ENCODE data around the gene RASA4B. TPM values are rescaled to one million over a fixed set of nuclear protein-coding genes. Genes with fewer than 3 reads are reported as not detected.
"Not testable (repeated sequence)": the region's sequence is repeated elsewhere in the genome, so short reads cannot be mapped to it uniquely, and the experiment has no call there.

Gene RASA4B
- total RNA-seq, 1 experiment from 2014 or later: 6.0 TPM

GRCh38 chr7:102478314-102479208, 39.0 kb downstream of the RASA4B start, which contains the start of gene POLR2J:
Gene POLR2J (minus strand): TSS chr7:102478922. CDS start chr7:102478860, 62 bp downstream.
- POLR2A ChIA-PET; H3K9me2 ChIP-seq (ENCODE audit: insufficient read depth); H3K27me3 ChIP-seq (ENCODE audit: insufficient read depth, low read length); intact Hi-C loops (cut with micrococcal nuclease); H4K20me1 ChIP-seq (ENCODE audit: insufficient read depth); H3K27ac ChIP-seq (ENCODE audit: low read depth, low read length); H2AFZ ChIP-seq (ENCODE audit: low read depth, low read length, poor library complexity, severe bottlenecking); CTCF ChIA-PET; H3K79me2 ChIP-seq (ENCODE audit: insufficient read depth, low read length); H3K9me3 ChIP-seq (ENCODE audit: control insufficient read depth in 1 of 2, insufficient read depth in 1 of 2, low read depth in 1 of 2, low read length in 2 of 2); H3K4me1 ChIP-seq (ENCODE audit: control insufficient read depth in 1 of 2, insufficient read depth in 2 of 2, low read length in 2 of 2); RAD21 ChIA-PET (ENCODE audit: low non-redundant PET in 1 of 2, low total read pairs in 2 of 2, uncharacterized antibody in 2 of 2, unreplicated experiment in 2 of 2); H3K36me3 ChIP-seq (ENCODE audit: control insufficient read depth in 1 of 2, insufficient read depth in 2 of 2, low read length in 2 of 2): not testable (repeated sequence)
- TF ChIP-seq CTCF (IDR thresholded peaks at IDR 0.05 in 2 of 3, conservative IDR thresholded peaks at IDR 0.05 in 1 of 3; ENCODE audit: borderline replicate concordance in 1 of 3, insufficient read depth in 1 of 3, low read depth in 2 of 3, low read length in 2 of 3): peak in 2 of 3 experiments; percentile 36 to 44; a peak in 4 of 6 replicates
- TF ChIP-seq YY1 (IDR thresholded peaks at IDR 0.05; ENCODE audit: extremely low read depth, insufficient replicate concordance, low read depth, low read length): peak; percentile 42
- TF ChIP-seq POLR2AphosphoS5 (IDR thresholded peaks at IDR 0.05; ENCODE audit: low read depth, low read length): peak; percentile 57
- peak within 1 kb of the TSS; percentile 51; the same call in 1 of the 2 replicates for H3K9ac ChIP-seq (ENCODE audit: low read length)
- peak; percentile 67 for DNase-seq (ENCODE audit: low read depth, low spot score)
- peak; percentile 89 for ATAC-seq
- BruUV-seq (replicated peaks): TSS peak; percentile 79
- H3K4me2 ChIP-seq (ENCODE audit: low read length): 0 out of 2 replicates have a peak within 1 kb of the TSS, but pooled peaks have one; percentile 27
- H3K4me3 ChIP-seq (replicated peaks in 1 of 2; ENCODE audit: low read depth in 1 of 2, low read length in 2 of 2): peak within 1 kb of the TSS; percentile 43 to 51; a peak in 3 of 4 replicates

DNA sequence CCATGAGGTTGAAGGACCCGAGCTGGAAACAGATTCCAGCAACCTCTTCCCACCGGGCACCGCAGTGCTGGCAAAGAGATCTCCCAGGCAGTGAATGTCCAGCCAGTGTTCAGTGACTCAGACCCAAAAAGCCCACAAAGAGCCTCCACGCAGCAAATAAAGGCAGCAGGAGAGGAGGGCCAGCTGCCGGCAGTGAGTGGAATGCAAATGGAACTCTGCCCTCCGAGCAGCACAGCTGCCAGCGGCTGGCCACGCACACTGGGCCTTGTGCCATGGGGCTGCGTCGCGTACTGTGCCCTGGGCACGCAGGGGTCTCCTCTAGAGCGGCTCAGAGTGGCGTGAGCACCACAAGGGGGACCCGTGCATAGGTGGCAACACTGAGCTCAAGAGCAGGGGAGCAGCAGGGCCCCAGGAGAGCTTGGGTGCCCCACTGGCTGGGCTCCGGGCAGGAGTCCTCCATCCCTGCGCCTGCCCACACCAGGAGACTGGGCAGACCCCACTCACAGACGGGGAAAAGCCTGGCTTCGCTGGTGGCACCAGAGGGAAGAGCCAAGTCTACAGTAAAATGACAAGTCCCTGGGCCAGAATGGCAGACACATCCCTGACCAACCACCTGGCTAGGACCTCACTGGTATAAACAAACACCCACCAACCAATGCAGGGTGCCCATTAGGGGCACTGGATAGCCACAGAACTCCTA, 42.7 kb downstream of the RASA4B start:
- H3K9me2 ChIP-seq (ENCODE audit: insufficient read depth); H3K4me2 ChIP-seq (ENCODE audit: low read length); intact Hi-C loops (cut with micrococcal nuclease); ATAC-seq; POLR2A ChIA-PET; H4K20me1 ChIP-seq (ENCODE audit: insufficient read depth); H3K9ac ChIP-seq (ENCODE audit: low read length); RAD21 ChIA-PET (ENCODE audit: low non-redundant PET in 1 of 2, low total read pairs in 2 of 2, uncharacterized antibody in 2 of 2, unreplicated experiment in 2 of 2); CTCF ChIA-PET; H3K9me3 ChIP-seq (ENCODE audit: control insufficient read depth in 1 of 2, insufficient read depth in 1 of 2, low read depth in 1 of 2, low read length in 2 of 2); H3K27ac ChIP-seq (ENCODE audit: low read depth, low read length); H3K27me3 ChIP-seq (ENCODE audit: insufficient read depth, low read length); H3K36me3 ChIP-seq (ENCODE audit: control insufficient read depth in 1 of 2, insufficient read depth in 2 of 2, low read length in 2 of 2); BruUV-seq (replicated peaks); H2AFZ ChIP-seq (ENCODE audit: low read depth, low read length, poor library complexity, severe bottlenecking); H3K4me1 ChIP-seq (ENCODE audit: control insufficient read depth in 1 of 2, insufficient read depth in 2 of 2, low read length in 2 of 2); H3K4me3 ChIP-seq (replicated peaks in 1 of 2; ENCODE audit: low read depth in 1 of 2, low read length in 2 of 2); DNase-seq (ENCODE audit: low read depth, low spot score); H3K79me2 ChIP-seq (ENCODE audit: insufficient read depth, low read length): not testable (repeated sequence)

- H3K79me2 ChIP-seq (ENCODE audit: insufficient read depth, low read length); H3K4me3 ChIP-seq (replicated peaks in 1 of 2; ENCODE audit: low read depth in 1 of 2, low read length in 2 of 2); H3K4me1 ChIP-seq (ENCODE audit: control insufficient read depth in 1 of 2, insufficient read depth in 2 of 2, low read length in 2 of 2); H3K9me3 ChIP-seq (ENCODE audit: control insufficient read depth in 1 of 2, insufficient read depth in 1 of 2, low read depth in 1 of 2, low read length in 2 of 2); intact Hi-C loops (cut with micrococcal nuclease); DNase-seq (ENCODE audit: low read depth, low spot score); H3K9ac ChIP-seq (ENCODE audit: low read length); BruUV-seq (replicated peaks); H2AFZ ChIP-seq (ENCODE audit: low read depth, low read length, poor library complexity, severe bottlenecking); H3K4me2 ChIP-seq (ENCODE audit: low read length); POLR2A ChIA-PET; ATAC-seq; H3K36me3 ChIP-seq (ENCODE audit: control insufficient read depth in 1 of 2, insufficient read depth in 2 of 2, low read length in 2 of 2); H3K27me3 ChIP-seq (ENCODE audit: insufficient read depth, low read length); H3K27ac ChIP-seq (ENCODE audit: low read depth, low read length); RAD21 ChIA-PET (ENCODE audit: low non-redundant PET in 1 of 2, low total read pairs in 2 of 2, uncharacterized antibody in 2 of 2, unreplicated experiment in 2 of 2); H4K20me1 ChIP-seq (ENCODE audit: insufficient read depth); H3K9me2 ChIP-seq (ENCODE audit: insufficient read depth); CTCF ChIA-PET: not testable (repeated sequence)
These were observed 43.5 kb downstream of the RASA4B start for GRCh38 chr7:102474116-102474515.
